ENCODE measurements around the gene ZNF445.

Gene ZNF445

GRCh38 chr3:44434834-44435510 lies 42.5 kb downstream of the ZNF445 start:
- TF ChIP-seq CTCF (IDR thresholded peaks at IDR 0.05; ENCODE audit: insufficient read depth, low read length, poor library complexity, severe bottlenecking) (no peak), EZH2phosphoT487 (conservative IDR thresholded peaks at IDR 0.05; ENCODE audit: low read length) (no peak)
- H3K9me3 ChIP-seq (ENCODE audit: insufficient read depth, low read length) = no peaks in the 10 kb centered on the region
- H3K36me3 ChIP-seq (ENCODE audit: low read length) = no peaks in the 10 kb centered on the region
- H4K20me1 ChIP-seq (ENCODE audit: low read depth, low read length) = no peaks in the 10 kb centered on the region
- H3K79me2 ChIP-seq (ENCODE audit: insufficient read depth, low read length) = no peaks in the 10 kb centered on the region
- no peaks in the 10 kb centered on the region for H3K27me3 ChIP-seq (ENCODE audit: low read length)
- no peak overlapping the region for H3K4me2 ChIP-seq (ENCODE audit: low read depth, low read length, poor library complexity, severe bottlenecking)
- H3K9ac ChIP-seq (ENCODE audit: low read length) = no peak overlapping the region
- no peak overlapping the region for H3K27ac ChIP-seq (ENCODE audit: low read depth, low read length)
- H3K9me2 ChIP-seq (replicated peaks; ENCODE audit: insufficient read depth, low read length) = no peaks in the 10 kb centered on the region
- H3K4me3 ChIP-seq (ENCODE audit: insufficient read depth, low read length, poor library complexity, severe bottlenecking) = no peak overlapping the region
- H2AFZ ChIP-seq (ENCODE audit: low read depth, low read length, severe bottlenecking) = no peak overlapping the region
- peaks cover 2% of the 10 kb centered on the region; the same call in 1 of the 2 replicates for H3F3A ChIP-seq (ENCODE audit: insufficient read depth)

GRCh38 chr3:44430466-44430865 lies 47.0 kb downstream of the ZNF445 start:
- no peaks in the 10 kb centered on the region for H4K20me1 ChIP-seq (ENCODE audit: low read depth, low read length)
- H3K36me3 ChIP-seq (ENCODE audit: low read length) = no peaks in the 10 kb centered on the region
- no peaks in the 10 kb centered on the region for H3K9me2 ChIP-seq (replicated peaks; ENCODE audit: insufficient read depth, low read length)
- H3K4me2 ChIP-seq (ENCODE audit: low read depth, low read length, poor library complexity, severe bottlenecking) = no peak overlapping the region
- no peak overlapping the region for H3K4me3 ChIP-seq (ENCODE audit: insufficient read depth, low read length, poor library complexity, severe bottlenecking)
- H3F3A ChIP-seq (ENCODE audit: insufficient read depth) = no peaks in the 10 kb centered on the region
- H3K9me3 ChIP-seq (ENCODE audit: insufficient read depth, low read length) = no peaks in the 10 kb centered on the region
- H2AFZ ChIP-seq (ENCODE audit: low read depth, low read length, severe bottlenecking) = no peak overlapping the region
- no peaks in the 10 kb centered on the region for H3K79me2 ChIP-seq (ENCODE audit: insufficient read depth, low read length)
- no peak overlapping the region for H3K9ac ChIP-seq (ENCODE audit: low read length)
- no peaks in the 10 kb centered on the region for H3K27me3 ChIP-seq (ENCODE audit: low read length)
- H3K27ac ChIP-seq (ENCODE audit: low read depth, low read length) = no peak overlapping the region
- TF ChIP-seq CTCF (IDR thresholded peaks at IDR 0.05; ENCODE audit: insufficient read depth, low read length, poor library complexity, severe bottlenecking) (no peak), EZH2phosphoT487 (conservative IDR thresholded peaks at IDR 0.05; ENCODE audit: low read length) (no peak)

- Histone ChIP-seq H3K4me2 (ENCODE audit: low read depth, low read length, poor library complexity, severe bottlenecking) (no peak overlapping the region), H3K36me3 (ENCODE audit: low read length) (no peaks in the 10 kb centered on the region), H3K4me3 (ENCODE audit: insufficient read depth, low read length, poor library complexity, severe bottlenecking) (no peak overlapping the region), H3K27me3 (ENCODE audit: low read length) (no peaks in the 10 kb centered on the region), H3K79me2 (ENCODE audit: insufficient read depth, low read length) (no peaks in the 10 kb centered on the region), H4K20me1 (ENCODE audit: low read depth, low read length) (no peaks in the 10 kb centered on the region), H3K27ac (ENCODE audit: low read depth, low read length) (no peak overlapping the region), H3F3A (ENCODE audit: insufficient read depth) (no peaks in the 10 kb centered on the region), H2AFZ (ENCODE audit: low read depth, low read length, severe bottlenecking) (no peak overlapping the region), H3K9ac (ENCODE audit: low read length) (no peak overlapping the region), H3K9me2 (replicated peaks; ENCODE audit: insufficient read depth, low read length) (no peaks in the 10 kb centered on the region), H3K9me3 (ENCODE audit: insufficient read depth, low read length) (no peaks in the 10 kb centered on the region)
- TF ChIP-seq EZH2phosphoT487 (conservative IDR thresholded peaks at IDR 0.05; ENCODE audit: low read length) (no peak), CTCF (IDR thresholded peaks at IDR 0.05; ENCODE audit: insufficient read depth, low read length, poor library complexity, severe bottlenecking) (no peak)
Observed at GRCh38 chr3:44429459-44429858, 48.0 kb downstream of the ZNF445 start.
